ENCODE measurements around the gene ITGAX. TPM values are rescaled to one million over a fixed set of nuclear protein-coding genes. Genes with fewer than 3 reads are reported as not detected.
A peak's percentile ranks its signal among the peaks of the same experiment; 100 is the strongest.

Gene ITGAX
- total RNA-seq, 4 donors from 2014 or later, result 1.1 to 2.0 (median 1.2) TPM; not detected in 1

DNA sequence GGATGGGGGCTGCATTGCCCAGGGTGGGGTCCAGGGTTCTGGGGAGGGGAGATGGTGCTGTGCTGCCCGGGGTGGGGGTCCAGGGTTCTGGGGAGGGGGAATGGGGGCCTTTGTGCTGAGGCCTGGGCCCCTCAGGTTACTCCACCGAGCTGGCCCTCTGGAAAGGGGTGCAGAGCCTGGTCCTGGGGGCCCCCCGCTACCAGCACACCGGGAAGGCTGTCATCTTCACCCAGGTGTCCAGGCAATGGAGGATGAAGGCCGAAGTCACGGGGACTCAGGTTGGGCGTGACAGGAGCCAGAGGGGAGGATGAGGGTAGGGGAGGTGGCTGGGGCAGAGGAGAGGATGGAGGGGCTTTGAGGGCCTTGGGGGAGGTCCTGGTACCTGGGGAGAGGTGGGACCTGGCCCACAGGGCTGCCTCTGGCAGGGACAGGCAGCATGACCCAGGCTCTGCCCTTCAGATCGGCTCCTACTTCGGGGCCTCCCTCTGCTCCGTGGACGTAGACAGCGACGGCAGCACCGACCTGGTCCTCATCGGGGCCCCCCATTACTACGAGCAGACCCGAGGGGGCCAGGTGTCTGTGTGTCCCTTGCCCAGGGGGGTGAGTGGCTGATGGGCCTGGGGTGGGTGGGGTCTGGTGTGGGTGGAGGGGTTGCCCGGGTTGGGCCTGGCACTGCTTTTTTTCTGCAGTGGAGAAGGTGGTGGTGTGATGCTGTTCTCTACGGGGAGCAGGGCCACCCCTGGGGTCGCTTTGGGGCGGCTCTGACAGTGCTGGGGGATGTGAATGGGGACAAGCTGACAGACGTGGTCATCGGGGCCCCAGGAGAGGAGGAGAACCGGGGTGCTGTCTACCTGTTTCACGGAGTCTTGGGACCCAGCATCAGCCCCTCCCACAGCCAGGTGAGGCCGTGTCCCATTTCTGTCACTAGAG is 7.8 kb downstream of the ITGAX start:
- no peaks in the 10 kb centered on the region for H3K36me3 ChIP-seq
- no peaks in the 10 kb centered on the region for H3K9me3 ChIP-seq
- WGBS, result 84% methylated on average over 22 of the region's 26 CpGs
- peaks cover 6% of the 10 kb centered on the region for H3K27me3 ChIP-seq
- no peak for TF ChIP-seq POLR2A (IDR thresholded peaks at IDR 0.05)
- no peaks in the 10 kb centered on the region for H3K4me1 ChIP-seq
- peak in 1 of 2 donors; percentile 64 for DNase-seq (ENCODE audit: low spot score in 2 of 2)
- no peak overlapping the region for H3K4me3 ChIP-seq
- no peak overlapping the region for H3K27ac ChIP-seq

DNA sequence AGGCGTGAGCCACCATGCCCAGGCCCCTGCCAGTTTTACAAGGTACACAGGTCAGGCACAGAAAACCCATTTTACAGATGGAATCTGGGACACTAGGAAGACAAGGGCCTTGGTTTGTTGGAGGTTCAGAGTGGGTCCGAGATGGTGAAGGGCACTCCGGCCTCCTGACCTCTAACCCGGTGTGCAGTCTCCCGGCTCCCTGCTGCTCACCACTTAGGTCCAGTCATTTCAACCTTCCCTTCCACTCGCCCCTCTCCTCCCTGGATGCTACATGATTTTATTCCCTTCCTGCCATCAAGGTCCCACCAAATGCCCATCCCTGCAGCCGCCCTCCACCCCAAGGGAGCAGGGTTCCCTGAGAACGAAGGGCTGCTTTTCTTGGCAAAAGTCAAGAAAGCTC is 8.7 kb downstream of the ITGAX start:
- Histone ChIP-seq H3K27me3 (peaks cover 6% of the 10 kb centered on the region), H3K4me3 (no peak overlapping the region), H3K9me3 (no peaks in the 10 kb centered on the region), H3K27ac (no peak overlapping the region), H3K4me1 (no peaks in the 10 kb centered on the region), H3K36me3 (no peaks in the 10 kb centered on the region)
- peak in 1 of 2 donors; percentile 54 for DNase-seq (ENCODE audit: low spot score in 2 of 2)
- WGBS, result 89% methylated on average over 8 of the region's 8 CpGs
- TF ChIP-seq, protein P1, sequence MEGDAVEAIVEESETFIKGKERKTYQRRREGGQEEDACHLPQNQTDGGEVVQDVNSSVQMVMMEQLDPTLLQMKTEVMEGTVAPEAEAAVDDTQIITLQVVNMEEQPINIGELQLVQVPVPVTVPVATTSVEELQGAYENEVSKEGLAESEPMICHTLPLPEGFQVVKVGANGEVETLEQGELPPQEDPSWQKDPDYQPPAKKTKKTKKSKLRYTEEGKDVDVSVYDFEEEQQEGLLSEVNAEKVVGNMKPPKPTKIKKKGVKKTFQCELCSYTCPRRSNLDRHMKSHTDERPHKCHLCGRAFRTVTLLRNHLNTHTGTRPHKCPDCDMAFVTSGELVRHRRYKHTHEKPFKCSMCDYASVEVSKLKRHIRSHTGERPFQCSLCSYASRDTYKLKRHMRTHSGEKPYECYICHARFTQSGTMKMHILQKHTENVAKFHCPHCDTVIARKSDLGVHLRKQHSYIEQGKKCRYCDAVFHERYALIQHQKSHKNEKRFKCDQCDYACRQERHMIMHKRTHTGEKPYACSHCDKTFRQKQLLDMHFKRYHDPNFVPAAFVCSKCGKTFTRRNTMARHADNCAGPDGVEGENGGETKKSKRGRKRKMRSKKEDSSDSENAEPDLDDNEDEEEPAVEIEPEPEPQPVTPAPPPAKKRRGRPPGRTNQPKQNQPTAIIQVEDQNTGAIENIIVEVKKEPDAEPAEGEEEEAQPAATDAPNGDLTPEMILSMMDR (IDR thresholded peaks at IDR 0.05), result no peak
- TF ChIP-seq POLR2AphosphoS5 (IDR thresholded peaks at IDR 0.05), result no peak
- TF ChIP-seq EP300 (IDR thresholded peaks at IDR 0.05), result no peak
- TF ChIP-seq POLR2A (IDR thresholded peaks at IDR 0.05), result no peak

DNA sequence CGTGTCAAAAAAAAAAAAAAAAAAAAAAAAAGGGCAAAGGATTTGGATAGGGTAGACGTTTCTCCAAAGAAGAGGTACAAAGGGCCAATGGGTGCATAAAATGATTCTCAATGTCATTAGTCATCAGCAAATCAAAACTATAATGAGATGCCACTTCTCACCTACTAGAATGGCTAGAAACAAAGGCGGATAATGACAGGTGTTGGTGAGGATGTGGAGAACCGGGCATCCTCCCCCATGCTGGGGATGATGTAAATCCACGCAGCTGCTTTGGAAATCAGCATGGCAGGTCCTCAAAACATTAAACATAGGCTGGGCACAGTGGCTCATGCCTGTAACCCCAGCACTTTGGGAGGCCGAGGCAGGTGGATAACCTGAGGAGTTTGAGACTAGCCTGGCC is 9.4 kb downstream of the ITGAX start:
- WGBS, result 80% methylated on average over 6 of the region's 6 CpGs
- TF ChIP-seq, protein P1 (IDR thresholded peaks at IDR 0.05), result no peak
- TF ChIP-seq EP300 (IDR thresholded peaks at IDR 0.05) (no peak), POLR2A (IDR thresholded peaks at IDR 0.05) (no peak), POLR2AphosphoS5 (IDR thresholded peaks at IDR 0.05) (no peak)
- Histone ChIP-seq H3K27ac (no peak overlapping the region), H3K36me3 (no peaks in the 10 kb centered on the region), H3K27me3 (peaks cover 6% of the 10 kb centered on the region), H3K4me1 (no peaks in the 10 kb centered on the region), H3K4me3 (no peak overlapping the region), H3K9me3 (no peaks in the 10 kb centered on the region)
- DNase-seq (ENCODE audit: low spot score in 2 of 2), result no peak

DNA sequence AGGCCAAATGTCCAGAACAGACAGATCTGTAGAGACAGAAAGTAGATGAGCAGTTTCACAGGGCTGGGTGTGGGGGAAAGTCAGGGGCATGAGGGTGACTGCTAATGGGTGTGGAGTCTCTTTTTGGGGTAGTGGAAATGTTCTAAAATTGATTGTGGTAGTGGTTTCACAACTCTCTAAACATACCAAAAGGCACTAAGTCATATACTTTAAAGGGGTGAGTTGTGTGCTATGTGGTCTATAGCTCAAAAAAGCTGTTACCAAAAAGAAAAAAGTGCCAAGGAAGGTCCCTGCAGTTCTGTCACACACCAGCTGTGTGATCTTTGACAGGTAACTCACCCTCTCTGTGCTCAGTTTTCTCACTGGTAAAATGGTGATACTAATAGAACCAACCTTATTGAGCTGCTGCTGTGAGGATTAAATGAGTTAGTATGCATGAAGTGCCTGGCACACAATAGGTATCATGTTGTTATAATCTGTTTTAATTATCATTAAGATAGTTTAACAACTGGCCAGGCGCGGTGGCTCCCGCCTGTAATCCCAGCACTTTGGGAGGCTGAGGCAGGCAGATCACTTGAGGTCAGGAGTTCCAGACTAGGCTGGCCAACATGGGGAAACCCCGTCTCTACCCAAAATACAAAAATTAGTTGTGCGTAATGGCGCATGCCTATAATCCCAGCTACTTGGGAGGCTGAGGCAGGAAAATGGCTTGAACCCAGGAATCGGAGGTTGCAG is 10.3 kb downstream of the ITGAX start:
- H3K27me3 ChIP-seq, result peaks cover 6% of the 10 kb centered on the region
- TF ChIP-seq POLR2AphosphoS5 (IDR thresholded peaks at IDR 0.05) (no peak), EP300 (IDR thresholded peaks at IDR 0.05) (no peak)
- H3K27ac ChIP-seq, result no peak overlapping the region
- DNase-seq (ENCODE audit: low spot score in 2 of 2), result no peak
- 89% methylated on average over 7 of the region's 7 CpGs for WGBS
- no peaks in the 10 kb centered on the region for H3K9me3 ChIP-seq
- no peaks in the 10 kb centered on the region for H3K4me1 ChIP-seq
- no peaks in the 10 kb centered on the region for H3K36me3 ChIP-seq
- H3K4me3 ChIP-seq, result no peak overlapping the region

DNA sequence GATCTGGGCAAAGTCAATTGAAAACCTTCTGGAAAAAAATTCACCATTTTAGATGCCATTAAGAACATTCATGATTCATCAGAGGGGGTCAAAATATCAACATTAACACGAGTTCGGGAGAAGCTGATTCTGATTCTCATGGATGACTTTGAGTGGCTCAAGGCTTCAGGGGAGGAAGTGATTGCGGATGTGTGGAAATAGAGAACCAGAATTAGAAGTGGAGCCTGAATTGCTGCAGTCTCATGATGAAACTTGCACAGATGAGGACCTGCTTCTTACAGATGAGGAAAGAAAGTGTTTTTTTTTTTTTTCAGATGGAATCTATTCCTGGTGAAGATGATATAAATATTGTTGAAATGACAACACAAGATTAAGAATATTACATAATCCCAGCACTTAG is 12.9 kb downstream of the ITGAX start:
- TF ChIP-seq POLR2A (IDR thresholded peaks at IDR 0.05) (no peak), EP300 (IDR thresholded peaks at IDR 0.05) (no peak), POLR2AphosphoS5 (IDR thresholded peaks at IDR 0.05) (no peak)
- TF ChIP-seq, protein P1 (IDR thresholded peaks at IDR 0.05), result no peak
- H3K9me3 ChIP-seq, result no peaks in the 10 kb centered on the region
- 79% methylated on average over 3 of the region's 3 CpGs for WGBS
- H3K4me1 ChIP-seq, result no peaks in the 10 kb centered on the region
- no peak for DNase-seq (ENCODE audit: low spot score in 2 of 2)
- peaks cover 4% of the 10 kb centered on the region for H3K27me3 ChIP-seq
- H3K27ac ChIP-seq, result no peak overlapping the region
- H3K36me3 ChIP-seq, result no peaks in the 10 kb centered on the region
- no peak overlapping the region for H3K4me3 ChIP-seq

DNA sequence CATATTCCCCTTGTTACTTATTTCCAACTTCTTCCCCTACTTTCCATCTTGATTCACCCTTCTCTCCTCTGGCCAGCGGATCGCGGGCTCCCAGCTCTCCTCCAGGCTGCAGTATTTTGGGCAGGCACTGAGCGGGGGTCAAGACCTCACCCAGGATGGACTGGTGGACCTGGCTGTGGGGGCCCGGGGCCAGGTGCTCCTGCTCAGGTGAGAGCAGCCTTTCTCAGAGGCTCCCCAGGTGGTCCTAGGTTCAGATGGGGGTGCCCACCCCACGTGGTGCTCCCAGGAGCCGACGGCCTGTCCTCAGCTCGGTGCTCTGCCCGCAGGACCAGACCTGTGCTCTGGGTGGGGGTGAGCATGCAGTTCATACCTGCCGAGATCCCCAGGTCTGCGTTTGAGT is 16.0 kb downstream of the ITGAX start:
- no peak for DNase-seq (ENCODE audit: low spot score in 2 of 2)
- Histone ChIP-seq H3K36me3 (no peaks in the 10 kb centered on the region), H3K9me3 (no peaks in the 10 kb centered on the region), H3K4me1 (no peaks in the 10 kb centered on the region), H3K4me3 (no peak overlapping the region), H3K27me3 (peaks cover 4% of the 10 kb centered on the region), H3K27ac (no peak overlapping the region)
- TF ChIP-seq, protein P1 (IDR thresholded peaks at IDR 0.05), result no peak
- TF ChIP-seq POLR2A (IDR thresholded peaks at IDR 0.05), result no peak
- TF ChIP-seq POLR2AphosphoS5 (IDR thresholded peaks at IDR 0.05), result no peak
- no peak for TF ChIP-seq EP300 (IDR thresholded peaks at IDR 0.05)
- 94% methylated on average over 7 of the region's 12 CpGs for WGBS

All from suprapubic skin (tissue), 4 donors.